ENCODE measurements around the gene PIK3CD. TPM values are rescaled to one million over a fixed set of nuclear protein-coding genes. Genes with fewer than 3 reads are reported as not detected.

The PIK3CD gene
- total RNA-seq, 1 donor from 2014 or later, result 4.7 TPM

DNA sequence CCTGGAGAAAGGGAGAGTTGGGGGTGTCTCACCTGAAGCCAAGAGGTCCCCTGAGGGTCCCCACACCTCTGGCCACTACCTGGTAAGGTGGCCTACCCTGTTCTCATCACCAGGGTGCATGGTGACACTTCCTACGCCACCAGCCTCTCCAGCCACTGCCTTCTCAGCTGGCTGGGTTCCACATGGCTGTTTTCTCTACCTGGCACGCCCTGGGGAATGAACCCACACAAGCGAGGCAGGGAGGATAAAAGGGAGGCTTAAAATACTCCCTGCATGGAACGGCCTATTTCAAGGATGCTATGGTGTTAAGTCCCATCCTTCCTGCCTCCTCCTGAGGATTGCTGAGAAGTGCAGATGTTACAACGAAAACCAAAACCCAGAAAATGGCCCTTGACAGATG is 84.7 kb downstream of the PIK3CD start:
- Mint-ChIP-seq H3K4me3 (no peak overlapping the region), H3K27ac (no peak overlapping the region), H3K4me1 (no peaks in the 10 kb centered on the region), H3K27me3 (ENCODE audit: low read depth) (no peaks in the 10 kb centered on the region), H3K9me3 (peaks cover 5% of the 10 kb centered on the region), H3K36me3 (peaks cover 52% of the 10 kb centered on the region)
- no peak for DNase-seq (ENCODE audit: low spot score in 2 of 2, unreplicated experiment in 2 of 2)
- TF ChIP-seq, protein P1, sequence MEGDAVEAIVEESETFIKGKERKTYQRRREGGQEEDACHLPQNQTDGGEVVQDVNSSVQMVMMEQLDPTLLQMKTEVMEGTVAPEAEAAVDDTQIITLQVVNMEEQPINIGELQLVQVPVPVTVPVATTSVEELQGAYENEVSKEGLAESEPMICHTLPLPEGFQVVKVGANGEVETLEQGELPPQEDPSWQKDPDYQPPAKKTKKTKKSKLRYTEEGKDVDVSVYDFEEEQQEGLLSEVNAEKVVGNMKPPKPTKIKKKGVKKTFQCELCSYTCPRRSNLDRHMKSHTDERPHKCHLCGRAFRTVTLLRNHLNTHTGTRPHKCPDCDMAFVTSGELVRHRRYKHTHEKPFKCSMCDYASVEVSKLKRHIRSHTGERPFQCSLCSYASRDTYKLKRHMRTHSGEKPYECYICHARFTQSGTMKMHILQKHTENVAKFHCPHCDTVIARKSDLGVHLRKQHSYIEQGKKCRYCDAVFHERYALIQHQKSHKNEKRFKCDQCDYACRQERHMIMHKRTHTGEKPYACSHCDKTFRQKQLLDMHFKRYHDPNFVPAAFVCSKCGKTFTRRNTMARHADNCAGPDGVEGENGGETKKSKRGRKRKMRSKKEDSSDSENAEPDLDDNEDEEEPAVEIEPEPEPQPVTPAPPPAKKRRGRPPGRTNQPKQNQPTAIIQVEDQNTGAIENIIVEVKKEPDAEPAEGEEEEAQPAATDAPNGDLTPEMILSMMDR (IDR thresholded peaks at IDR 0.05; ENCODE audit: unreplicated experiment), result no peak

DNA sequence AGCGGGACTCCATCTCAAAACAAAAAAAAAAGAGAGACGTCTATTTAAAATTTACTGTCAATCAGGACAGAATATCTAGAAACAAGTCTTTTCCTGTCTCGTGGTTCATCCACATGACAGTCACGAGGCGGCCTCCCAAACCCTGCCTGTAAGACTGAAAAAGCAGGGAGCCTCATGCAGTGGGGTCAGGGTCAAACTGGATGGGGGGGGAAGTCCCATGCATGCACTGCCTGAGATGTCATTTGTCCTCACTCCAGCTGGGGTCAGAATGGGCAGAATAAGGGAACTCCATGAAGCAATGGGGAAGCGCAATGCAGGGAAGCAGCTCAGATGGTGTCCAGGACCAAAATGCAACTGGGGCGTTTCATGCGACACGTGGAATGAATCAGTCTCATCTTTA is 85.5 kb downstream of the PIK3CD start:
- H3K9me3 Mint-ChIP-seq, result peaks cover 5% of the 10 kb centered on the region
- no peak overlapping the region for H3K4me3 Mint-ChIP-seq
- H3K27me3 Mint-ChIP-seq (ENCODE audit: low read depth), result no peaks in the 10 kb centered on the region
- peaks cover 49% of the 10 kb centered on the region for H3K36me3 Mint-ChIP-seq
- TF ChIP-seq, protein P1 (IDR thresholded peaks at IDR 0.05; ENCODE audit: unreplicated experiment), result no peak
- DNase-seq (ENCODE audit: low spot score in 2 of 2, unreplicated experiment in 2 of 2), result no peak
- no peak overlapping the region for H3K27ac Mint-ChIP-seq
- no peaks in the 10 kb centered on the region for H3K4me1 Mint-ChIP-seq

DNA sequence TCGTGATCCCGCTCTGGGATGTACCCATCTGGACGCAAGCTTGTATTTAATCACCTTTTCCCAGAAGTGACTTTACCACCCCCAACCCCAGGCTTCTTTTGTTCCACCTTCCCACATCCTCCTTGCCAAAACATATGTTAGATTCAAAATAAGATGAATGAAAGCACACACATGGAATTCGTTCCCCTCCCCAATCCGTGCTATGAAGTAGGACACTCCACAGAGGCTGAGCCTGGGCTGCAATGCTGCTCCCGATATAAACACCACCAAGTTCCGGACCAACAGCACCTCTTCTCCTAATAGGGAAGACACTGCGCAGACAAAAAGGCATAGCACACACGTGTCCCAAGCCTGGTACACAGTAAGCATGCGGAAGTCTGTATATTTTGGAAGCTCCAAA is 86.1 kb downstream of the PIK3CD start:
- DNase-seq (ENCODE audit: low spot score in 2 of 2, unreplicated experiment in 2 of 2), result no peak
- peaks cover 5% of the 10 kb centered on the region for H3K9me3 Mint-ChIP-seq
- no peaks in the 10 kb centered on the region for H3K4me1 Mint-ChIP-seq
- H3K4me3 Mint-ChIP-seq, result no peak overlapping the region
- TF ChIP-seq, protein P1 (IDR thresholded peaks at IDR 0.05; ENCODE audit: unreplicated experiment), result no peak
- no peak overlapping the region for H3K27ac Mint-ChIP-seq
- H3K27me3 Mint-ChIP-seq (ENCODE audit: low read depth), result no peaks in the 10 kb centered on the region
- H3K36me3 Mint-ChIP-seq, result peaks cover 45% of the 10 kb centered on the region

DNA sequence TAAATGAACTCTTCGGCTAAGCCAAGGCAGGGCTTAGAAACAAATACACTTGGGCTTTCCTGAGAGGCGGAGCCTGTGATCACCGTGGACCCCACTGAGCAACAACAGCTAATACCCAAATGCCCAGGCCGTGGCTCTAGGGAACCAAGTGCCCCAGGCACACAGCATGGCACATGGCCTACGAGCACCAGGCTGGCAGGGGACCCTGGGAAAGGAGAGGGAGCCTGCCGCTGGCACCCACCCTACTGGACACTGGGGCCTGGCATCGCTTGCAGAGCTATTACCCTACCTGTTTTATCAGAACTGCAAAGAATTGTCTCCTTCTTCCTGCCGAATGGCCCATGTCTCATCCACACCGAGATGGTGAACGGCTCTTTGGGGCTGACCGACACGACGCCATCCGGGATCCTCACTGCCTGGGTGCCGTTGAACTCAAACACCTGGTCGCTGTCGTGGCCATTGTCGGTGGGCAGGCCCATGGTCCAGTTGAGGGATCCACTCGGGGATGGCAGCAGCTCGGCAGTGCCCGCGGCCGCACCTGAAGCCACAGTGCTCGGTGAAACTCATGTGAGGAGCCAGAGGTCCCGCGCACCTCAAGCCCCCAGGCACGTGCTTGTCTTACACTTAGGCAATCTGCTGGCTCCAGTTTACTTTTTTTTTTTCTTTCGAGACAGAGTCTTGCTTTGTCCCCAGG is 92.7 kb downstream of the PIK3CD start:
- TF ChIP-seq, protein P1 (IDR thresholded peaks at IDR 0.05; ENCODE audit: unreplicated experiment), result no peak
- H3K36me3 Mint-ChIP-seq, result peaks cover 41% of the 10 kb centered on the region
- H3K27ac Mint-ChIP-seq, result no peak overlapping the region
- H3K27me3 Mint-ChIP-seq (ENCODE audit: low read depth), result no peaks in the 10 kb centered on the region
- H3K4me3 Mint-ChIP-seq, result no peak overlapping the region
- H3K9me3 Mint-ChIP-seq, result no peaks in the 10 kb centered on the region
- no peaks in the 10 kb centered on the region for H3K4me1 Mint-ChIP-seq
- DNase-seq (ENCODE audit: low spot score in 2 of 2, unreplicated experiment in 2 of 2), result no peak

DNA sequence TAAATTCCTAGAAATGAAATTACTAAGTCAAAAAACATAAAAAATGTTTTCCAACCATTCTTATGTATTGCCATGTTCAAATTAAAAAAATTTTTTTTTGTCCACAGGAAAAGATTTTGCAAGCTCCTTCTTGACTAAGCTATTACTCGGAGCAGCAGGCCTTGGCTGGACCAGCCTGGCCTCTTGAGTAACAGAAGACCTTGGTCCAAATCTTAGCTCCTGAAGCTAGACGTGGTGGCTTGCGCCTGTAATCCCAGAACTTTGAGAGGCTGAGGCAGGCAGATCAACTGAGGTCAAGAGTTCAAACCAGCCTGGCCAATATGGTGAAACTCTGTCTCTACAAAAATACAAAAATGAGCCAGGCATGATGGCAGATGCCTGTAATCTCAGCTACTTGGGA is 94.7 kb downstream of the PIK3CD start:
- TF ChIP-seq, protein P1 (IDR thresholded peaks at IDR 0.05; ENCODE audit: unreplicated experiment), result no peak
- Mint-ChIP-seq H3K9me3 (no peaks in the 10 kb centered on the region), H3K27ac (no peak overlapping the region), H3K4me3 (no peak overlapping the region), H3K4me1 (no peaks in the 10 kb centered on the region), H3K27me3 (ENCODE audit: low read depth) (no peaks in the 10 kb centered on the region), H3K36me3 (peaks cover 40% of the 10 kb centered on the region)
- DNase-seq (ENCODE audit: low spot score in 2 of 2, unreplicated experiment in 2 of 2), result no peak

Measured in mesothelial cell of epicardium (in vitro differentiated cells).